GM18867 (cell line): ENCODE measurements around the gene SLC2A9.

Source experiments
- ATAC-seq: cut with Tn5 transposase; IDR thresholded peaks from one replicate; pipeline ENCODE4 v1.9.1; 2021; ENCODE audit warnings: mild to moderate bottlenecking, moderate library complexity; ENCODE audit not compliant: unreplicated experiment

SLC2A9 gene

DNA sequence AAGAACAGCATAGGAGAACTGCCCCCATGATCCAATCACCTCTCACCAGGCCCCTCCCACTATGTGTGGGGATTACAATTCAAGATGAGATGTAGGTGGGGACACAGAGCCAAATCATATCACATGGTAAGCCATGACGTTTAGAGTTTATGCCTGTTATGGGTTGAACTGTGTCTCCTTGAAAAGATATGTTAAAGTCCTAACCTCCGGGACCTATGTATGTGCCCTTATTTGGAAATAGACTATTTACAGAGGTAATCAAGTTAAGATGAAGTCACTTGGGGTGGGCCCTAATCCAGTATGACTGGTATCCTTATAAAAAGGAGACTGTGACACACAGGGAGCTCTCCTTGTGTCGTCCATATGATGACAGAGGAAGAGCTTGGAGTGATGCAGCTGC lies 25.2 kb upstream of the SLC2A9 start:
- no peak for ATAC-seq

DNA sequence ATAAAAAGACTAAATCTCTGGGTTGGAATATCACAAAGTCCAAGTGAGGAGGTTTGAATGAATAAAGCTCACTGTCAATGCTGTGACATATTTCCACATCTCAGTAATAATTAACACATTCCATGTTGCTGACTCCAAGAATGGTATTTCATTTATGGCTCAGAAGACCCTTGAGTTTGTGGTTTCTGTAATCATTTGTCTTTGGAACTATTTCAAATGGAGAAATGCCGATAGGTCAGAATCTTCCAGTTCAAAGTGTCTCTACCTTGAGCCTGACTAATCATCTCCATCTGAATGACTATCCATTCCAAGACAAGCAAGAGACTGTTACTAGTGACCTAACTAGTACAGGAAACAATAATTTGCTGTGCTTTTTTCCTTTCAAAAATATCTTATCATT lies 24.2 kb upstream of the SLC2A9 start:
- no peak for ATAC-seq

DNA sequence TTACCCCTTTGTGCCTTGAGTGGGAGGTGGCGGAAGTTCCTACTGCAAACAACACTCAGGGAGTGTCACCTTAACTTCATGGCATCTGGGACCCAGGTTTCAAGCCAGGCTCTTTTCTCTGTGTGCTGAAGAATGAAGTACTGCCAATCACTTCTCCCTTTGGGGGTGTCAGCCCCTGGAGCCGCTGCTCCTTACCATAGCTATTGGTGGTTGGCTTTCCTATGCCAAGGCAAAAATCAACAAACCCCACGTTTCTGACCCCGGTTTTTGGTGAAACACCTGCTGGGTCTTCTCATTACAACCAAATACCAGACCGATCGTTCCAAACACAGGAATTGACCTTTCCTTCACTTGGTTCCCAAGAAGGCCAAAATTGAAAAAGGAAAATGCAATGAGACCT lies 19.7 kb upstream of the SLC2A9 start:
- ATAC-seq: no peak

DNA sequence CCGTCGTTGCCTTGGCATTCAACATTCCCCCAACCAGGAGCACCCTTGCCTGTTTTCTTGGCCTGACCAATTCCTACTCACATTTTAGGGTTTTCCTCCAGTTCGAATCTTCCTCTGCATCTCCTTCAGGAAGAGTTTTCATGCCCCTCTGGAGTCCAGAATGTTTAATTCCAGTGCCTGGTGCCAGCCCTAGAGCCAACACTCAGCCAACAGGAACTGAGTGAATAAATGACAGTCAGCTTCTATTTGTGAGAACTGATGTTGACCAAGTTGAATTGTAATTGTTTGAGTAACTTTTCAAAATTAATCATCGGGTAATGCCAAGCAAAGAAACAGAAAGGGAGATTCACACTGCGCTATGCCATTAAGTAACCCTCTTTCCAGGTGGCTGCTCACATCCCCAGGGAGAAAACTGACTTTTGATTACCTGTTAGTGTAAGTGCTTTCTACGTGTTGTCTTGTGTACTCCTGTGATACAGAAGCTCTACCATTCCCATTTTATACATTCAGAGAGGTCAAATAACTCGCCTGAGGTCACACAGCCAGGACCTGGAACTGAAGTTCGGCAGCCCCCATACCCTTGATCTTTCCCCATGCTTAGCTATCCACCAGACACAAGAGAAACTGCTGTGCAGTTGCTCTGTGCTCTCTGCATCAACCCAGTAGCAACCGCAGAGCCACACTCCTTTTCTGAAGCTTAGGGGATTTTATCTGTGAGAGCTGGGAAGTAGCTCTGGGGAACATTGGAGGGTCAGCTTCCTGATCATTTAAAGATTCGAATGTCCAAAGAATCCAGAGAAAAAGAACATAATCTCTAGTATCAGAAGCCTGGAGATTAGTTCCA lies 19.0 kb upstream of the SLC2A9 start:
- ATAC-seq: no peak

DNA sequence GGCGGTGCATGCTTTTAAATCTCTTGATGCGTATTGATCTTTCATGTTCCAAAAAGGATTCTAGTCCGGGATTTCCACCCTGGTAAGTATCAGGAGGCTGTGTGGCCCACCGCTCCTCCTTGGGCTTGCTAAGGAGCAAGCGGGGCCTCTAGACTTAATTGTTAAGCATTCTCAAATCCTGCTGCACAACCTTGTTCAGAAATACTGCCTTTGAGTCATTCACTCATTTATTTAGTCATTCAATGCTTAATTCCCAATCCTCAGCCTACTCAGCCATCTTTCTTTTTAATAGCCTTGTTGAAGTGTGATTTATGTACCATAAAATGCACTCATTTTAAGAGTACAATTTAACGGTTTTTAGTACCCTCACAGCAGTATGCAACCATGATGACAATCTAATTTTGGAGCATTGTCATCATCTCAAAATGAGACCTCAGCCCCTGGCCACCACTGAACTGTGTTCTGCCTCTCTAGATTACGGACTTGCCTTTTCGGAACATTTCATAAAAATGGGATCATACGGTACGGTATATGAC lies 15.6 kb upstream of the SLC2A9 start:
- ATAC-seq: no peak

DNA sequence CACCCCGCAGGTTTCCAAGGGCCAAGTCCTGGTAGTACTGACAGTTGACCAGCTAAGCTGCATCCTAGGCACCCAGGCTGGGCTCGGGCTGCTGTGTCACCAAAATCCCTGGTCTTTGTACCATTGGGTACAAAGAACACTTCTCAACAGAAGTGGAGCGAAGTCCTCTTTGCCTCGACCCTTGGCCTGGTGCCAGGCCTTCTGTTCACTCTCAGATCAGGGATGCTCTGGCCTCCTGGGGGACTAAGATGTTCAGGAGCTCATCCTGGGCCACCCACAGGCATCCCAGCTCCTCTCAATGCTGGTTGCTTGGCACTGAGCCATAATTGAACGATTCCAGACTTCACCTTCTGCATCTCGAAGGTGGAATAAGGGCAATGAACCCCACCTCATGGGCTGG lies 13.8 kb upstream of the SLC2A9 start:
- no peak for ATAC-seq

DNA sequence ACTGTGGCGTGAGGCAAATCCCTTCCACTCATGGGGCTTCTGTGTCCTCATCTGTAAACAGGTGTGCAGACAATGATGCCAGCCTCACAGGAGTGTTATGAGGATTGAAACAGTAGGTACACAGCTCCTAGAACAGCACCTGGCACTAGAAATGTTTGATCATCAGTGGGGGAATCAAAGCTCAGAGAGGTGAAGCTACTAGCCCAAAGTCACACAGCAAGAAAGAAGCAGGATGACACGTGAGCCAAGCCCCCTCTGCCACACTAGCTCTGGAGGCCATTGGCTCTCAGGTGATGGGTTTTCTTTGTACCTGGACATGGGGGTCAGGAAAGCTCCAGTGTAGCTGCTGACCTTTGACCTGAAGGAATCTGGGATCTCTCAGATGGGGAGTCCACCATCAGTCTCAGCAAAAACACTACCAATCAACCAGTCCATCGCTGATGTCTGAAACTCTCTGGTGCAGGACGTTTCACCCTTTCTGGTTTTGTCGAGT lies 13.4 kb upstream of the SLC2A9 start:
- ATAC-seq: no peak

- no peak for ATAC-seq
Observed at GRCh38 chr4:10034136-10034535, 12.8 kb upstream of the SLC2A9 start.

- ATAC-seq: peak; percentile 69
Observed at GRCh38 chr4:10033191-10033881, 12.0 kb upstream of the SLC2A9 start.

GRCh38 chr4:10032625-10033024 lies 11.3 kb upstream of the SLC2A9 start:
- ATAC-seq: no peak

- ATAC-seq: no peak
Observed at GRCh38 chr4:10031668-10032590, 10.6 kb upstream of the SLC2A9 start.

DNA sequence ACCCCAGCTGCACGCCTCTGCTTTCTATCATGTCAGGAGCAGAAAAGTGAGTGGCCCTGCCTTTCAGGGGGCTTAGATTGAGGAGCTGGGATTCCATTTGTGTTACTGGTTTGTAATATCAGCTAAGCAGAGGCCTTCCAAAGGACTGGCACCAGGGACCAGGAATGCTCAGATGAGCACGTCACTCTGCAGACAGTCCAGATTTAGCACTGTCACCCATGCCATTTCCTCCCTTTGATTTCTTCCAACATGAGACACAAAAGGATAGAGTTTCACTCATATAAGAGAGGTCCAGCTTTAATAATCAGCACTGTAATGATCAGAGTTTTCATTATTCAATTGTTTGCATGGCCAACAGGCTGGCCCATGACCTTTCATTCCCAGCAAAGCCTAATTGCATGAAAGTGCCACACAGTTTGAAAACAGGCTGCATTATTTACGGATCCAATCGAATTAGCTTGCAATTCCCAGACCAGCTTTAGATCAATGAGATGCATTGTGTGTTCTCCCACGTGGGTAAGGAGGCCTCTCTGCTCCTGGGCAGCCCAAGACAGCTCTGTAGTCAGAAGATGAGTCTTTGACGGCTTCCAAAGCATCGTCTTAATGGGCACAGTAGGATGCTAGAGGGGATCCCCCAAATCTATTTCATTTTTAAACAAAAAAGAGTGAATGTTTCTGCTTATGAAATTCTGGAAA lies 9.8 kb upstream of the SLC2A9 start:
- ATAC-seq: no peak

DNA sequence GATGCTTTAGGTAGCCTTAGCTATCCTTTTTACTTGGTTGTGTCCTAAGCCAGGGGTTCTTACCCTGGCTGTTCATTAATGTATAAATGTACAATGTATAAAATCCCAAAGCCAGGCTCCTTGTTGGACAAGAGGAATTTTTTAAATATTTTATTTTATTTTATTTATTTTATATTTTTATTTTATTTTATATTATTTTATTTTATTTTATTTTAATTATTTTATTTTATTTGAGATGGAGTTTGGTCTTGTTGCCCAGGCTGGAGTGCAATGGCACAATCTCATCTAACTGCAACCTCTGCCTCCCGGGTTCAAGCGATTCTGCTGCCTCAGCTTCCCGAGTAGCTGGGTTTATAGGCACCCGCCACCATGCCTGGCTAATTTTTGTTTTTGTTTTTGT lies 8.1 kb upstream of the SLC2A9 start:
- no peak for ATAC-seq

- no peak for ATAC-seq
Observed at GRCh38 chr4:10028910-10029309, 7.6 kb upstream of the SLC2A9 start.

DNA sequence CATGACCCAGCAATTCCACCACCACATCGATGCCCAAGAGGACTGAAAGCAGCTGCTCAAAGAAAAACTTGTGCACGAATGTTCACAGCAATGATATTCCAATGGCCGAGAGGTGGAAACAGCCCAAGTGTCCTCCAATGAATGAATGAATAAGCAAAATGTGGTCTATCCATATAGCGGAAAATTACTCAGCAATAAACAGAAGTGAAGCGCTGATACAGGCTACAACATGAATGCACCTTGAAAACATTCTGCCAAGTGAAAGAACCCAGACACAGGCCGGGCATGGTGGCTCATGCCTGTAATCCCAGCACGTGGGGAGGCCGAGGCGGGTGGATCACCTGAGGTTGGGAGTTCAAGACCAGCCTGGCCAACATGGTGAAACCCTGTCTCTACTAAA lies 5.2 kb upstream of the SLC2A9 start:
- ATAC-seq: no peak

- no peak for ATAC-seq
Observed at GRCh38 chr4:10025230-10025806, 4.0 kb upstream of the SLC2A9 start.

DNA sequence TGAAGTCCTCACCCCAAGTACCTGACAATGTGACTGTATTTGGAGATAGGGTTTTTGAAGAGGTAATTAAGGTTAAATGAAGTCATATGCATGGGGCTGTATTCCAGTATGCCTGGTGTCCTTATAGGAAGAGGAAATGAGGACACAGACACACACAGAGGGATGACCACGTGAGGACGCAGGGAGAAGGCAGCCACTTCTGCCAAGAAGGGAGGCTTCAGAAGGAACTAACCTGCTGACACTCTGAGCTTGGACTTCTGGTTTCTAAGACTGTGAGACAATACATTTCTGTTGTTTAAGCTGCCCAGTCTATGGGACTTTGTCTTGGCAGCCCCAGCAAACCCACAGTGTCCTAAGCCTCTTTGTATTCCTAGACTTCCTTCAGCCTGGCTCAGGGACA lies 3.0 kb upstream of the SLC2A9 start:
- no peak for ATAC-seq

DNA sequence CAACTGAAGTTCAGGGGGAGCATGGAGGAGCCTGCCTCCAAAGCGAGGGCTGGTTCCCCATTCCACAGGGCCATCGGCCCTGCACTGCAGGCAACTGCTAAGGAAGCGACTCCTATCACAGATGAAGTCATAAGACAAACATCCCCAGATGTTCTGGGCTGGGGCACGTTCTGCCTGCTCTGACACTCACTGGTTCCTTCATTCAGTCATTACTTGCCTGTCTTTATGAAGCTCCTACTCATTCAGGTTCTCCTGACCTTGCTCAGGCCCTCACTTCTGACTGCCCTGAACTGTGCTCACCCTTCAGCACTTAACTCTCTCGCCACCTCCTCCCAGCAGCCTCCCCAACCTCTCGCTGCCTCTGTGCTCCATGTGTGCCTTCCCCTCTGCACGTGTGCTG lies 2.5 kb upstream of the SLC2A9 start:
- no peak for ATAC-seq

DNA sequence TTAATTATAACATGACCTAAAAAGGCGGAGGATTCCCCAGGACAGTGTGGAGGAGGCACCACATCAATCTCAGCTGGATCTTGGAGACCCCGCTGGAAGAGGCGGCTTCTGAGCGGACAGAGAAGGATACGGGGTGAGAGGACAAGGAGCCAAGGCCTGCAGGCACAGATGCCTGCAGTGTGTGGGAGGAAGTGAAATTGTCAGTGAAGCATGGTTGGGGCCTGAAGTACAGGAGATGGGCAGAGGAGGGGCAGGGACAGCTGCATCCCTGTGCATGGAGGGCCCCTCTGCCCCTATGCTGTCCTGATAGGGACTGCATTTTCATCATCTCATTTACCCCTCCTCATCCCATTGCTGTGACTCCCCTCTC lies 1.7 kb upstream of the SLC2A9 start:
- no peak for ATAC-seq
